GM12864 (cell line): ENCODE measurements around the gene EXOC2.

ENCODE experiments used
- DNase-seq: peaks from one replicate; pipeline ENCODE4 v3.0.0-alpha.2; 2011; ENCODE audit warnings: low read depth
- H3K4me3 ChIP-seq: 2 replicates; pipeline ENCODE4 v1.5.1; 2011; ENCODE audit warnings: mild to moderate bottlenecking, low read depth, low read length, control low read depth
- TF ChIP-seq, protein P1 (sequence below): IDR thresholded peaks from 2 replicates; pipeline ENCODE4 v1.5.1; 2011; ENCODE audit warnings: low read depth, mild to moderate bottlenecking, moderate library complexity, low read length, control low read depth, inconsistent platforms; ENCODE audit errors: missing control alignments

Gene EXOC2

GRCh38 chr6:692858-693722 lies at the start of gene EXOC2:
Gene EXOC2 (minus strand): TSS chr6:693139. CDS start chr6:637818, 55,321 bp downstream.
- peak within 1 kb of the TSS; percentile 97 for H3K4me3 ChIP-seq

DNA sequence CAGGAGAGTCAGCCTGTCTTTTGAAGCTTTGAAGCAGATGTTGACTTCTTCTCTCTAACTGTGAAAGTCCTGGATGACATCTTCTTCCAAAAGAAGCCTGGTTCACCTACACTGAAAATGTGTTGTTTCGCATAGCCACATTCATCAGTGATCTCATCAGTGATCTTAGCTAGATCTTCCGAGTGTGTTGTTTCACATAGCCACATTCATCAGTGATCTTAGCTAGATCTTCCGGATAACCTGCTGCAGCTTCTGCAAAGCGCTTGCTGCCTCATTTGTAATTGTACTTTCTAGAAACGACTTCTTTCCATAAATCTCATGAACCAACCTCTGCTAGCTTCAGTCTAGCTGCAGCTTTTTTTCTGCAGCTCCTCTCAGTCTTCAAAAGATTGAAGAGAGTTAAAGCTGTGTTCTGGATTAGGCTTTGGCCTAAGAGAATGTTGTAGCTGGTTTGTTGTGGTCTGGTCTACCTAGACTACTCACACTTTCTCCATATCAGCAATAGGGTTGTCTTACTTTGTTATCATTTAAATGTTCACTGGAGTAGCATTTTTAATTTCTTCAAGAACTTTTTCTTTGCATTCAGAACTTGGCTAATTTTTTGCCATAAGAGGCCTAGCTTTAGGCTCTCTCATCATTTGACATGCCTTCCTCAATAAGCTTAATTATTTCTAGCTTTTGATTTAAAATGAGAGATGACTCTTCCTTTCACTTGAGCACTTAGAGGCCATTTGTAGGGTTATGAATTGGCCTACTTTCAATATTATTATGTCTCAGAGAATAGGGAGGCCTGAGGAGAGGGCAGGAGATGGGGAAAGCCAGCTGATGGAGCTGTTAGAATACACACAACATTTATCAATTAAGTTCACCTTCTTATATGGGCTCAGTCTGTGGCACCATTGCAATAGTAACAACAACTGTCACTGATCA lies 48.7 kb upstream of the EXOC2 start:
- no peak overlapping the region for H3K4me3 ChIP-seq
- DNase-seq = no peak
- TF ChIP-seq, protein P1, sequence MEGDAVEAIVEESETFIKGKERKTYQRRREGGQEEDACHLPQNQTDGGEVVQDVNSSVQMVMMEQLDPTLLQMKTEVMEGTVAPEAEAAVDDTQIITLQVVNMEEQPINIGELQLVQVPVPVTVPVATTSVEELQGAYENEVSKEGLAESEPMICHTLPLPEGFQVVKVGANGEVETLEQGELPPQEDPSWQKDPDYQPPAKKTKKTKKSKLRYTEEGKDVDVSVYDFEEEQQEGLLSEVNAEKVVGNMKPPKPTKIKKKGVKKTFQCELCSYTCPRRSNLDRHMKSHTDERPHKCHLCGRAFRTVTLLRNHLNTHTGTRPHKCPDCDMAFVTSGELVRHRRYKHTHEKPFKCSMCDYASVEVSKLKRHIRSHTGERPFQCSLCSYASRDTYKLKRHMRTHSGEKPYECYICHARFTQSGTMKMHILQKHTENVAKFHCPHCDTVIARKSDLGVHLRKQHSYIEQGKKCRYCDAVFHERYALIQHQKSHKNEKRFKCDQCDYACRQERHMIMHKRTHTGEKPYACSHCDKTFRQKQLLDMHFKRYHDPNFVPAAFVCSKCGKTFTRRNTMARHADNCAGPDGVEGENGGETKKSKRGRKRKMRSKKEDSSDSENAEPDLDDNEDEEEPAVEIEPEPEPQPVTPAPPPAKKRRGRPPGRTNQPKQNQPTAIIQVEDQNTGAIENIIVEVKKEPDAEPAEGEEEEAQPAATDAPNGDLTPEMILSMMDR = no peak

More at GRCh38 chr6:692858-693722, at the start of gene EXOC2:
- TF ChIP-seq, protein P1 = peak; percentile 33
- DNase-seq = peak; percentile 53

DNA sequence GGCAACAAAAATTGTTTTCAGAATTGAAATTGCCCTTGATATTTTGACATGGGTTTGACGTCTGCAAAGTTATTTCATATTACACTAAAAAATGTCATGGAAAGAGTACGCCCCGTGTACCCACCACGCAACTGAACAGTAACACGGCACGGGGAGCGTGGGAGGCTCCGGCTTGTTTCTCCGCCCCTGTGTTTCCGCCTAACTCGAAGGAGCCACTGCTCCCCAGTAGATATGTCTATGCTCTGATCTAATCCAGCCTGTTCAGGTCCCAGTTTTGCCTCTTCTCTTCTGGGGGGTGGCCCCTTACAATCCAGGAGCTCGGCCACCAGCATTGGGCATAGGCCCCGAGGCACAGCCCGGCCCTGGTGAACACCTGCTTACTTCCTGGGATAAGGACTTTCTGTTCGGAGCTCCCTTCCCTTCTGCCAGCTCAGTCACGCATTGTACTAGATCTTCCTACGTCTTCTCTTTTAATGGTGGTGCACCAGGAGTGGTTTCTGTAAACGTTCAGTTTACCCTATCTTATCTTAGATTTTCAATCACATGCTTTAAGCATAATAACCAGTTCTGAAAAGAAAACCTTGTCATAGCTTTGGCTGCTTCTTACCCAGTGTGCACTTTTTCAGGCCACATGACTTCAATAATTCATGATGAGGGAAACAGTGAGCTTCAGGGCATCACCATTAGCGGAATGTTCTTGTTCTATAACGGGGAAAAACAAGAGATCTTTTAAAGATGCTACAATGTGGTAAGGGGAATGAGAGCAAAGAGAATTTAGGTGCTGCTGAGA lies 43.9 kb upstream of the EXOC2 start:
- H3K4me3 ChIP-seq = no peak overlapping the region
- TF ChIP-seq, protein P1 = no peak
- no peak for DNase-seq

- TF ChIP-seq, protein P1 = no peak
- DNase-seq = no peak
Observed at GRCh38 chr6:733431-734219, 40.7 kb upstream of the EXOC2 start.

GRCh38 chr6:731924-732323 lies 39.0 kb upstream of the EXOC2 start:
- no peak for DNase-seq
- TF ChIP-seq, protein P1 = no peak

More at GRCh38 chr6:733431-734219, 40.7 kb upstream of the EXOC2 start:
- no peak overlapping the region for H3K4me3 ChIP-seq

More at GRCh38 chr6:731924-732323, 39.0 kb upstream of the EXOC2 start:
- no peak overlapping the region for H3K4me3 ChIP-seq
